Peyer's patch (tissue), 4 donors: Measurements from ENCODE around the gene BLVRB.
"Not testable (repeated sequence)": the region's sequence is repeated elsewhere in the genome, so short reads cannot be mapped to it uniquely, and the experiment has no call there.

Experiments
- CTCF ChIP-seq, 6 experiments: fragments of 450-650 bp in 4 of 6; fragments of 200-600 bp in 2 of 6; sonication (generic) in 1 of 6; IDR thresholded peaks; one replicate each; pipeline ENCODE4 v1.5.1; 2017 to 2019; ENCODE audit warnings: antibody characterized with exemption in 6 of 6, mild to moderate bottlenecking in 3 of 6, moderate library complexity in 1 of 6
- POLR2A ChIP-seq, 2 donors: fragments of 450-650 bp; IDR thresholded peaks; one replicate each; pipeline ENCODE4 v1.5.1; 2017; ENCODE audit warnings: antibody characterized with exemption in 2 of 2, mild to moderate bottlenecking in 2 of 2, moderate library complexity in 2 of 2

- not testable (repeated sequence) for TF ChIP-seq CTCF, POLR2A (IDR thresholded peaks at IDR 0.05)
These were observed 10.5 kb upstream of the BLVRB start for GRCh38 chr19:40475878-40476644.
